ENCODE results near the gene CEP128.

The CEP128 gene

DNA sequence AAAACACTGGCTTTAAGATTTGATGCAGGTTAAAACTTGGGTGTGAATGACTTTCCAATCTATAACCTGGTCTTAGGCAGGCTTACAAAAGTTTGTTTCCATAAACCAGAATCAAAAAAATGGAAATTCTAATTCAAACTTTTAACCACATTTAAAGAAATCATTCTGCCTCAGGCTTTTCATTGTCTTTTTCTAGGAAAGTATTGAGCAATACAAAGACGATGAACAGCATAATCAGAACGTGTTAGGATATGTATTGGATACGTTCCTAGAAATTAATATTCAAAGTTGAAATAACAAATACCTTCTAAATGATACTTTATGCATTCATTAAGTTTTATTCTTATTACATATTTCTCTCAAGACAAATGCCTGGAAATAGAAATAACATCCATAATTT is 172.9 kb downstream of the CEP128 start:
- DNase-seq = no peak

DNA sequence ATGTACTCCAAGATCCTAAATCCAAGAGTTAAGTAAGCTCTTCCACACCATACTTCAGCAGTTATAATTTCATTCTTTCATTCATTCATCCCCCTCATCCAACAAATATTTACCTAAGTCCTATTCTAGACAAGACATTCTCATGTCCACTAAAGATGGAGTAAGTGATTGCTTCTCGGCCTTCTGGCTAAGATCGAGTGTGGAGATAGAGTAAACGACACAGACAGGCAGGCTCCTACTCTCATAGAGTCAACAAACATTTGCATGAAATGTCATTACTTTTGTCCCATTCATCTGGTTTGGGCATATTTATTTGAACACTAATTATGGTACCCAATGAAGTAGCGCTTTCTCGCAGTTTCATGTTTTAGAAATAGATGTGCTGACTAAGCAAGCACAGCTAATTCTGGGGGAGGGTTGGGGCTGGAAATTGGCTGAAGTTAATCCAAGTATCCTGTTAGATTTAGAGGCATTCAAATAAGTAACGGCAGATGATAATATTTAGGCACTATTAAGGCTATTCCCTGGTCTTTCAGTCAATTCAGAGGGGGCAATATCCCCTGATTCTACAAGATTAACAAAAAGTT is 176.5 kb downstream of the CEP128 start:
- DNase-seq = no peak

DNA sequence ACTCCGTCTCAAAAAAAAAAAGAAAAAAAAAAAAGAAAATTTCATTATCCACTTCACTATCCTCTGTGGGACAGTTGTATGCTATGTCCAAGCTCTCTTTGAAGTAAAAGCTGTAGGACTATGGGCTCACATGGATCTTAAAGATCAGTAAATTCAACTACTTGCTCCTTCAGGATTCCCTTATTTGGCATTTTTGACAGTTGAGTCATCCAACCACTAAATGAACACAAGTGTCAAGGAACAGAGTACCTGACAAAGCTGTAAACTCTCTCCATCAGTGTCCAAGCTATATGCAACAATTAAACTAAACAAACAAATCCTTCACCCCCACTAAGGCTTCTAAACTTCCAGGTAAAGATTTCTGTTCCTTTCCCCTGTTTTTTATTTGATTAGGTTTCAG is 177.0 kb downstream of the CEP128 start:
- DNase-seq = no peak

DNA sequence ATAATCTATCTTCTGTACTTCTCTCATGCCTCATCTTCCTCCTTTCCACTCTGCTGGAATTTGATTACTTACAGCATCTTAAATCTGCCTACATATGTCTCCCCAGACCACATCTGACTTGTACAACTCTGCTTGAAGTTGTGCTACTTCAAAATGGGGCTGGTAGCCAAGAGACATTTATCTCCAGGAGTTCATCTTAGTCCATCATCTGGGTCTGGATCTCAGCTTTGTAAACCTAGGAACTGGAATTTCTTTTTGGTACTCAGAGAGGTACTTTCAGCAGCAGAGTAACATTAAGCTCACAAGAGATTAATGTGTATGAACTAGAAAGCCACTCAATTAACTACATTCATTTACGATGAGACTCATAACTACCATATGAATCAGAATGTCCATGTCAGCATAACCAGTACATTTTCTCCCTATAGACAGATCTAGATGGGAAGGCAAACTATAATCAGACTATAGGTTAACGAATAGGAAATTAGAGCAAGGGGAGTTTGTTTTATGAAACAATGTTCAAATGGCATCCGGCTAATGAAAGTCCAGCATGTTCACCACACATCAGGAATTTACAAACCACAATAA is 178.8 kb downstream of the CEP128 start:
- no peak for DNase-seq

DNA sequence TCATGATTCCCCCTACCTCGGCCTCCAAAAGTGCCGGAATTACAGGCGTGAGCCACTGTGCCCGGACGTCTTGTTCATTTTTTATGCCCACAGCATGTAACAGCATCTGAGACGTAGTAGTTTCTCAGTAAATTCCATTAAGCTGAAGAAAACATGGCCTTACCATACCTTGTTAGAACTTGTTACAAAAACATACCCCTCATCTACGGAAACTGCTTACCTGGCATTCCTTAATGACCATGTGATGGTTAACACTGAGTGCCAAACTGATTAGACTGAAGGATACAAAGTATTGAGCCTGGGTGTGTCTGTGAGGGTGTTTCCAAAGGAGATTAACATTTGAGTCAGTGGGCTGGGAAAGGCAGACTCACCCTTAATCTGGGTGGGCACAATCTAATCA is 186.8 kb downstream of the CEP128 start:
- DNase-seq = no peak

DNA sequence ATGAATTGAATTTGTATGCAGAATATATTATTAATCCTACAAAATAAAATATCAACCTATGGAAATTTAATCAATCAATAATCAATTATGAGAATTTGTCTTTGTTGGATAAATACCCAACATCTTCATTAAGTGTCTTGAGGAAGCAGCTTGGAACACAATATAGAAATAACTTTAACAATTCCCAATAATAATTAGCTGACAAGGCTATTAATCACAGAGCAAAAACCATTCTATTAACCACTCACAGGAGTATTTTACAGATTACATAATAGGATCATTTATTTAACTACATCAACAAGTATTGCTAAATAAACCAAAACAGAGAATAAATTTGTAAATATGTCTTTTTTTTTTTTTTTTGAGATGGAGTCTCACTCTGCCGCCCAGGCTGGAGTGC is 190.3 kb downstream of the CEP128 start:
- no peak for DNase-seq

DNA sequence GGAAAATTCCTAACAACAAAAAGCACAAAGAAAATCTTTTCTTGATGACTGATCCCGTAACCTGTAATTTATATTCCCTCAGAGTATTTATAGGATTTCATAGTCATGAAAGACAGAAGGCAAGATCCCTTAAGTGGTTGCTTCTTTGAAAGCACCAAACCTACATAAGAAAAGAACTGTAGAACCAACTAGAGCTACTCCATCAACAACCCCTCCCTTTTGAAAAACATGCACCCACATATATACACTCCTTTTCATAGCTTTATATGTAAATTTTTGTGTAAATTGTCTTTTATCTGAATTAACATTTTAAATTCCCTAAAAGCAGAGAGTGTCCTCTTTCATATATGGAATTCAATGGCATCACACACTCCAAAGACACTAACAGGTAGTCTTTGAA is 215.3 kb downstream of the CEP128 start:
- no peak for DNase-seq

DNA sequence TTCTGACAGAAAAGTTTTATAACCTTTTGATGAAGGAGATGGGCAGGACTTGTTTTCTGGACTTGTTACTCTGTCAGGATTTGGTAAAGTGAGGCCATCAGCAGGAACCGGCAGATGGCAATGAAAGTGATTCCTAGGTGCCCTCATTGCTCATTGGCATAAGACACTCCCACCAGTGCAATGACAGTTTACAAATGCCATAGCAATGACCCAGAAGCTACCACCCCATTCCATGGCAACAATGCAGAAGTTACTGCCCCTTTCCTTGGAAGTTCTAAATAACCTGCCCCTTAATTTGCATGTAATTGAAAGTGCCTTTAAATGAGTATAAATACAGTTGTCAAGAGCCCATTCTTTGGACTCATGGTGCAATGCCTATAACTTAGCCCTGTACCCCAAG is 222.6 kb downstream of the CEP128 start:
- peak; percentile 16 for DNase-seq

DNA sequence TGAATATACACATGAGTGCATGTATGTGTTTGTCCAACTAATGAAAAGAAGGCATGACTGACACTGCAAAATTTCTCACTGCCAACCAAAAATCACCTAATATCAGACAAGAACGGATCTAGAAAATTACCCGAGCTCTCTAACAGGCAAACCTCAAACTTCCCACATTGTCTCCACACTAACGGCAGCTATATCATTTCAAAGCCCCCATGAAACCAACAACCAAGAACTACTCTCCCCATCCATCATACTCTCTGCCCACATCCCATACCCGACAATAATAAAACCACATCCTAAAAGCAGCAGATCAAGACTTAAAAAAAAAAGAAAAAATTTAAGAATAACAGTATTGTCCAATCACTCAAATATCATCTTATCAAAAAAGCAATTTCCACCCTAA is 227.1 kb downstream of the CEP128 start:
- DNase-seq = no peak

DNA sequence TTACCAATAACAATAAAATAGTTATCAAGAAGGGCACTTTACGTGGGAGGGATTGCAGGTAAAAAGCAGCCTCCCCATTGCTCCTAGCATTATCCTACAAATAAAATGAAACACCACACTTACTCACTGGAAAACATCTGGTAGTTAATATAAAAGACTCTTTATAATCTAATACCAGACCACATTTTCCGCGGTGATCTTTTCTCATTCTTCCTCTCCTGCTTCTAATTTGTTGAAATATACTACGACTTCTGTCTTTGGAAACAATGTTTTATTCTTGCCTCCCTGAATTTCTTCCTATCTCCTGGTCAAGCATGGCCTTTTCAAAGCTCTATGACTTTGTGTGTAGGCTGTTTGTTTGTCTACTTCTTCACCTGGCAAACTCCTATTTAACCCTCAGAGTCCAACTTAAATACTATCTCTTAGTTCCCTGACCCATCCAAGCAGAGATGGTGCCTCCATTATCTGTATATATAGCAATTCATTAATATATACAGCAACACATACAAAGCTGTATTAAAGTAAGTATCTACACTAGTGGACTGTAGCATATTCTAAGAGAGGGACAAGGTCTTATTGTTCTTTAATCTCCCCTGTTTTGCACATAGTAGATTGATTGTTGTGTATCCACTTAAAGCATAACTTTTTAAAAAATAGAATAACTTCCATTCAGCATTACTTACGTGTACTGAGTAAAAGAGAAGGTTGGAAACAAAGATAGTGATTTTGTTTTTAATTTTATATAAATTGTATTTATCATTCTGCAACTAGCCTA is 228.3 kb downstream of the CEP128 start:
- DNase-seq = no peak

DNA sequence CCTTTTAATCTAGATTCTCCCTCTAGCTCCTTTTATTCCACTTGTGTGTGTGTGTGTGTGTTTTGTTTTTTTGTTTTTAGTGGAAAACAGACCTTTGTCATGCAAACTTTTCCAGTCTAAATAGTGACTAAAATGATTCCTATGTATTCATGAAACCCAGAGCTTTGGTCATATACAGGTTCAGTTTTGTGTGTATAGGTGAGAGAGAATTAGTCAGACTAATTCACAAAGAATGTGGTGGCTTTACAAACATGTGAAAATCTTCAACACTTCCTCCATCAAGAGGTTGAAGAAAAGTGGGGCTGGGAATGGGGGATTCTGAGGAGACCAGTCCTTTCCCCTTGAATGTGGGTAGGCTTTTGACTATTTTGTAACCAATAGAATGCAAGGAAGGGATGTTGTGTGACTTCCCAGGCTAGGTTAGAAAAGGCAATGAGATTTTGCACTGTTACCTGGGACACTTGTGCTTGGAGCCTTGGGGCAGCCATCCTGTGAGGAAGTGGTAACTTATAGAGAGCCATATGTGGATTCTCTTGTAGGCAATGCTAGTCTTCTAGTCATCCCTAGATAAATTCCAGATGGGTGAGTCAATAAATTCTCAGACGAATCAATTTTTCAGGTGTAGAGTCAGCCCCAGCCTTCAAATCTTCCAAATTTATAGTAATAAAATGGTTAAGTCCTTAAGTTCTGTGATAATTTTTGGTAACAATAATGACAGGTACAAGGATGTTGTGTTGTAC is 236.1 kb downstream of the CEP128 start:
- DNase-seq = no peak

DNA sequence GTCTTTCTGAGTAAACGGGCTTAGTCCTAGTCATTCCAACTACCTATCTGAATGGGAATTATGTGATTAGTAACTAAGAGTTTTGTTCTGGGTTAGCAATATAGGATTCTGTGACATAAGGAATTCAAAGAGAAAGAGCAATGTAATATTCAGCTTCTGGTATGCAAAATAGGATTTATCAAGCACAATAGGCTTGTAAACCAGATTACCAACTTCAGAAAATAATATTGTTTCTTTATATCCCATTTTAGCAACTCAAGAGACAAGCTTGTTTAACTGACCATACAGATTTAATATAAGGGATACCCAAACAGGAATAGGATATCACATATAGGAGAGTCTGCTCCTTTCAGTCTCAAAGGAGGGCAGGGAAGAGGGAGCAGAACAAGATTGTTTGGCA is 240.9 kb downstream of the CEP128 start:
- no peak for DNase-seq

DNA sequence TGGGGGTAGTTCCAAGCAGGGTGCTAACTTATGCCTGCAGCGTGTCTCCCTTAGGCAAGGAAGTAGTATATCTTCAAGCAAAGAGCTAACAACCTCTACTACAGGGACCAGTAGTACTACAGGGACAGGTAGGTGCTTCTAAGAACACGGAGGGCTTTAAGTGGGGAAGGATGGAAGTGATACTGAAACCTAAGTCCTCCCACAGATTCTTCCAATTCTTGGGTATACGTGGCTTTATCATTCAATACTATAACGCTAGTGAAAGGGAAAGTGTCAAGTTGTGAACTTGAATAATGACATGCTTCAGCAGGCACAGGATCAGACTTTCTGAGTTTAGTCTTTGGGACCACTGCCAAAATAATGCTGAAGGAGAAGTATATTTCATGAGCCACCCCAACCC is 241.7 kb downstream of the CEP128 start:
- no peak for DNase-seq

DNA sequence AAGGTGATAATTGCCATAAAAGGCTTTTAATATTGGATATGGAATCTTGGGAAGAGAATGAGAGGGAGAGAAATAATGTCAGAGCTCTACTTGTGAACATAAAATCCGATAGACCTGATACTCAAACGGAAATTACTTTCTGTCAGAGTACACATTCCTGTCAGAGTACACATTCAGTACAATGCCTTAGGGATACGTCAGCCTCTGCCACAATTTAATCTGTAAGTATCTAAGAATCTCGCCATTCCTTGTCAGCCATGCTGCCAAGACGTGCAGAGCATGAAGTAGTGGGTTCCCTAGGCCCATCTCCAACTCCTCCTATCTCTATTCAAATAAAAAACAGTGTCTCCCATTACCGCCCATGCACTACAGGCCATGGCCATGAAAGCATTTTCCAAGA is 242.6 kb downstream of the CEP128 start:
- no peak for DNase-seq

DNA sequence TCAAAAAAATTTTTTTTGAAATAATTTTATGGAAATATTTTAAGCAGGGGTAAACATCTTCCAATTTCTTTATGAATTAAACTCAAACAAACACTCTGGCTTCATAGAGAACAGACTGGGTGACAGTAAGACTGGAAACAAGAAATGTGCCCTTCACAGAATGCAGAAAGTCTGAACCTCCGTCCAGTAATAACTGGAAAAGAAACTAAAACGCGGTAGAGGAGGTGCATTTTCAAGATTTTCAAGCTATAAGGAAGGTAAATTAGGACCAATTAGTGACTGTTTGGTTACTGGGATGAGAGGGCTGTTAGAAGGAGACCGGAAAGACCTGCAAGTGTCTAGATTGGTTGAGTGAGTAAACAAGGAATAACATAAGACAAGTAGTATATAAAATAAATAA is 245.7 kb downstream of the CEP128 start:
- no peak for DNase-seq

DNA sequence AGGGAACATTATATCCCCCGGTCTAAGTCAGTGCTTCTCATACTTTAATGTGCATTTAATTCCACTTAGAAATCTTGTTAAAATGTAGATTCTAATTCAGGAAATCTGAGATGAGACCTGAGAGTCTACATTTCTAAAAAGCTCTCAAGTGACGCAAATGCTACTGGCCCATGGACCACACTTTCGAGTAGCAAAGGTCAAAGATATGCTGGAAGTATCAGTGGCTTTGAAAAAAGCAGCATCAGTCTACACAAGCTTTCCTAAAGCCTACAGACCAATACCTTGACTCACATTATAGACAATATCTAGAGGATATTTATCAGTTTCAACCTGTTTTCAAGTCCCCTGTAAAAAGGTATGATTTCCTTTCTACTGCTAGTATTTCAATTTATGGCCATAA is 248.6 kb downstream of the CEP128 start:
- no peak for DNase-seq

DNA sequence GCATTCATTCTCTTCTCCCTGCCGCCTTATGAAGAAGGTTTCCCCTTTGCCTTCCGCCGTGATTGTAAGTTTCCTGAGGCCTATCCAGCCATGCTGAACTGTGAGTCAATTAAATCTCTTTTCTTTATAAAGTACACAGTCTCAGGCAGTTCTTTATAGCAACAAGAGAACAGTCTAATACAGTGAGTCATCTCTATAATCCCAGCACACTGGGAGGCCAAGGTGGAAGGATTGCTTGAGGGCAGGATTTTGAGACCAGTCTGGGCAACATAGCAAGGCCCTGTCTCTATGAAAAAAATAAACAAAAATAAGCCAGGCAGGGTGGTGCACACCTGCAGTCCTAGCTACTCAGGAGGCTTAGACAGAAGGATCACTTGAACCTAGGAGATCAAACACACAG is 259.9 kb downstream of the CEP128 start:
- peak; percentile 9 for DNase-seq

DNA sequence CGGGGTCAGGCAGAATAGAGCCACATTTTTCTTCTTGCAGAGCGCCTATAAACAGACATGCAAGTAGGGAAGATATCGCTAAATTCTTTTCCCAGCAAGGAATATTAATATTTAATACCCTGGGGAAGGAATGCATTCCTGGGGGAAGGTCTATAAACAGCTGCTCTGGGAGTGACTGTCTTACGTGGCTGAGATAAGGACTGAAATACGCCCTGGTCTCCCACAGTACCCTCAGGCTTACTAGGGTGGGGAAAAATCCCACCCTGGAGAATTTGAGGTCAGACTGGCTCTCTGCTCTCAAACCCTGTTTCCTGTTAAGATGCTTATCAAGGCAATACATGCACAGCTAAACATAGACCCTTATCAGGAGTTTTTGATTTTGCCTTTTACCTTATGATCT is 262.3 kb downstream of the CEP128 start:
- no peak for DNase-seq

DNA sequence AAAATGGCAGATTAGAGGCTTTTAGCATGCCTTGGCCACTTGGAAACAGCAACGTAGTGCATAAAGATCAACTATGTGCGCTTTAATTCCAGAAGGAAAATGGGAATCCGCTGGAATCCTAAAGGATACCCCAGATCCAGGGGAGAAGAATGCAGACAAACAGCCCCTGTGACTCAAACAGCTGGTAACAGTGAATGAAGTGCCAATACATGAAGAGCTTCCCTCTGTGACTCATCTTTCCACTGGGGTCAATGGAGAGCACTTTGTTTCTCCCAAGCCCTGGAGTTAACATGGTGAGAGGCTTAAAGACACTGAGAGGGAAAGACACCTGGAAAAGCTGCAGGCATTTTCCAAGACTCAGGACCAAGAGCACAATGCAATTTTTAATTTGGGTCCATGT is 263.1 kb downstream of the CEP128 start:
- DNase-seq = peak; percentile 31

DNA sequence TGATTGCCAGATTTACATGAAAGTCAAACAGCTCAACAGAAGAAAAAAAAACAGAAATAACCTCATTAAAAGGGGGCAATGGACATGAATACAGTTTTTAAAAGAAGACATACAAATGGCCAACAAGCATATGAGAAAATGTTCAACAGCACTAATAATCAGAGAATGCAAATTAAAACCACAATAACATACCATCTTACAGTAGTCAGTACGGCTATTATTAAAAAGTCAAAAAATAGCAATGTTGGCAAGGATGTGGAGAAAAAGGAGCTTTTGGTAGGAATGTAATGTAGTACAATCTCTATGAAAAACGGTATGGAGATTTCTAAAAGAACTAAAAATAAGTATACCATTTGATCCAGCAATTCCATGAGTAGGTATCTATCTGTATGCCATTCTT is 272.1 kb downstream of the CEP128 start:
- DNase-seq = peak; percentile 12

DNA sequence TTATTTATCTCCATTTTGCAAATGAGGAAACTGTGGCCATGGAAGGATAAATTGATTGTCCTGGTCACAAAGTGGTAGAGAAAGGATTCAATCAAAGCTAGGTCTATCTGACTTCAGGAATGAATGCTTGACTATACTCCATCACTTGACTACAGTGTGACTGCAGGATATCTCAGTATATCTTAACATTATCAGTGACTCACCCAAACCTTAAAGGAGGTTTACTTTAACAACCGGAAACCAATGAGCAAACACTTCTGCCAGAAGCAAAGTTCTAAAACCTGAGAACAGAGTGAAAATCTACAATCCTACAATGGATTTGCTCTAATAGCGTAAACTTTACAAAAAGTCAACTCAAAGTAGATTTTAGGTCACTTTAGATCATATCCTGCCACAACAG is 277.0 kb downstream of the CEP128 start:
- DNase-seq = peak; percentile 22

DNA sequence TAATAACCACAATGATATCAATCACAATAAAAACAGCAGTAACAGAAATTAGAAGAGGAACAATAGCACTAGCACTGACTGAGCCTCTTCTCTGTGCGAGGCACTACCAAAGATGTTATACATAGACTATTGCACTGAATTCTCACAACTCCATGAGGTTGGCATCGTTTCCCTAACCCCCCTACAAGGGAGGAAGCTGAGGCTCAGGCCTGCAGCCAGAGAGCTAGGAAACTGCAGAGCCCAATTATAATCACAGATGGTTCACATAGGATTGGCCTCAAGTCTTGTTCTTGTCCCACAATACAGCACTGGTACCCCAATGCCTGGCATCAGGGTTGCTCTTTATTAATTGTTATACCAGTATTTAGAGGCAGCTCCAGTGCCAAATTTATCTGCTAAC is 278.0 kb downstream of the CEP128 start:
- no peak for DNase-seq

DNA sequence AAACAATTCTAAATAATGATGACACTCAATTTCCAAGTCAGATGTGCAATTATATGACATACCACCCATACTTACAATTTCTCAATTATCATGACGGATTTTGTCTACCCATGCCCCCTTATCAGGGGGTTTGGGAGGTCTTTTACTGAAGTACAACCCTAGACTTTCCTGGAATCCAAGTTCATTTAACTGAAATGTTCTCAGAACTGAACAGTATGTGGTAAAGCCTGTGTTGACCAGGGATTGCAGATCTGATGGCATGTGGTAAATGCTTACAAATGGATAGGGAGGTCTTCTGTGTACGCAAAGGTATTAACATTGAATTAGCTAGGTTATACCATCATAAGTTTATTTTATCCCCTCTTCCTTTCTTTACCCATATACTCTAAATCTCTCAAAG is 281.8 kb downstream of the CEP128 start:
- DNase-seq = no peak

DNA sequence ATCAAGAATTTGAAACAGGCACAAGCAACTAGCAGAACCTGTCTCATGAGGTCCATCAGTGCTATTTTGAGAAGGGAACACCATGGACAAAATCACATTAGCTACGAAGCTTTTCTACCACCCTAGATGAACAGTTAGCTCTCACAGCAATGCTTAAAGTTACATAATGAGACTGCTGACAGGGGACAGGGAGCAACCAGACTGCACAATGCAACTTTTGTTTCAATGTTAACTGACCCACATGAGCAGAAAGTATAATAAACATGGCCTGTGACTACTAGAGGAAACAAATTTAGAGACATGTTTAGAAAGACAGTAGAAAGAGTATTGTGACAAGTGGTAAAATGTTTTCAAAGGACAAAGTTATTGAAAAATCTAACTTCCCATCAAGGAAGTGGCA is 282.8 kb downstream of the CEP128 start:
- DNase-seq = no peak
